Activated CD4-positive, alpha-beta T cell treated with anti-CD3 and anti-CD28 coated beads, Interleukin-2, amount 50 U/mL, for 1 hour (primary cell): Measurements from ENCODE around the gene BSN.
A peak's percentile ranks its signal among the peaks of the same experiment; 100 is the strongest.

Experiments used
- DNase-seq: peaks from one replicate; pipeline ENCODE4 v3.0.0-alpha.2; 2020

The BSN gene

DNA sequence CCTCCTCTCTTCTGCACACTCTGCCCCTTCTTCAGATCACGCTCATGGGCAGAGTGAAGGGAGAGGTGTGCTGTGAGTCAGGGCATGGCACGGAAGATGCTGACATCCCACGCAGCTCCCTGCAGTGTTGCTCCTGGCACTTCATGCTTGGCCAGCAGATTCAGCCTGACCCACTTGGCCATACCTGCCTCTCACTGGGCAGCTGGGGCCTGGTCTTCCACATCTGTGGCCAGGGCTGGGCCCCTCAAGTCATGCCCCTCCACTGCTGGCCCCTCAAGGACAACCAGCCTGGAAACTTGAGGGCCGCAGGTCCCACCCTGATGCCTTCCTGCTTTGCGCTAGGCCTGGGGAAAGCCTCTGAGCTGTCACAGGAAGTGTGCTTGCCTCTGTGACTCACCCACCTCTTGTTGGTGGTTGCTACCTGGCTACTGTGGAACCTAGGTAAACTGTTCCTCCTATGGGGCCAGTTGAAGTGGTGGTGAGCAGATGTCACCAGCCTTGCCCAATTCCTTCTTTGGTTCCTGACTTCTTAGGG is 48.7 kb downstream of the BSN start:
- DNase-seq = peak; percentile 54

GRCh38 chr3:49606427-49606826 is 52.1 kb downstream of the BSN start:
- no peak for DNase-seq

- no peak for DNase-seq
Measured at GRCh38 chr3:49607105-49607591, 52.9 kb downstream of the BSN start.

DNA sequence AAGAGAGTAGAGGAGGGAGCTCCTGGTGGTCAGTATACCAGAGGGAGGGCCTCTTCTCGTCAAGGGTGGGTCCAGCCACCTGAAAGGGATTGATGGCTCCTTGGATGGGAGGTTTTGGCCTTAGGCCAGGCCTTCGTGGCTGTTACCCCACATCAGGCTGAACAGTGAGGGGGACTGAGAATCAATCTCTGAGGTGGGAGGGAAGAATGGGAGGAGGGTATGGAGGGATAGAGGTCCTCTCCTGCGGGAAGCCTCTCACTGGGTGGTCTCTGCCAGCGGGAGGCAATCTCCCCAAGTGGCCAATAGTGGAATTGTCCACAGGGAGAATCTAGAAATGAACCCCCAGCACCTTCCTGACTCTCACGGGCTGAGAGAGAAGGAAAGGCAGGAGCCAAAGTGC is 53.5 kb downstream of the BSN start:
- DNase-seq = no peak

- no peak for DNase-seq
Measured at GRCh38 chr3:49609314-49609713, 55.0 kb downstream of the BSN start.

- DNase-seq = no peak
Measured at GRCh38 chr3:49609815-49610214, 55.5 kb downstream of the BSN start.

DNA sequence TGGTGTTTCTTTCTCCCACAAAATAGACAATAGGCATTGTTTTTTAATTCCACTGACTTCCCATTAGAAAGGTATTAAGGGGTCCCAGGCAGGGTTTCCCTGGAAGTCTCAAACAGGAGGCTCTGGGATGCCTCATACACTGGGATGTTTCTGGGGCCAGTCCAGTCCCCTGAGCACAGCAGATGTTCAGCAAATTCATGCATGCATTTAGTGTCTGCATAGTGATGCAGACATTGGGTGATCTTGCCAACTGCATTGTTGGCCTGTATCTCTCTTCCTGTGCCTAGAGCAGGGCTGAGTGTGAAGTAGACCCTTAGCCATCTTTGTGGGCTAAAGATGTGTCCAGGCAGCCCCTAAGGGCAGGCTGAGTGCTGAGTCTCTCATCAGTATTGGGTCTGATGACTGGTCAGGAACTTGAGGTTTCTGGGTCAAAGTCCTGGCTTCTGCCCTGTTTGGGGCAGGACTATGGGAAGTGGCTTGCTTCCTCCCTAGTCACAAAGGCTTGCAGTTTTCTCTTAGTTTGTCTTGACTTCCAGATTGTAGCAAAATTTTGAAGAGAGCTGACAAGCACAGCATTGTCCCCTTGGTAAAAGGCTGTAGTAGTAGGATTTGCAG is 56.5 kb downstream of the BSN start:
- no peak for DNase-seq

GRCh38 chr3:49611291-49611690 is 57.0 kb downstream of the BSN start:
- DNase-seq = no peak

GRCh38 chr3:49611719-49612118 is 57.4 kb downstream of the BSN start:
- no peak for DNase-seq

GRCh38 chr3:49614936-49615335 is 60.7 kb downstream of the BSN start:
- DNase-seq = no peak

- no peak for DNase-seq
Measured at GRCh38 chr3:49616061-49616460, 61.8 kb downstream of the BSN start.

GRCh38 chr3:49616491-49616941 is 62.2 kb downstream of the BSN start:
- no peak for DNase-seq

DNA sequence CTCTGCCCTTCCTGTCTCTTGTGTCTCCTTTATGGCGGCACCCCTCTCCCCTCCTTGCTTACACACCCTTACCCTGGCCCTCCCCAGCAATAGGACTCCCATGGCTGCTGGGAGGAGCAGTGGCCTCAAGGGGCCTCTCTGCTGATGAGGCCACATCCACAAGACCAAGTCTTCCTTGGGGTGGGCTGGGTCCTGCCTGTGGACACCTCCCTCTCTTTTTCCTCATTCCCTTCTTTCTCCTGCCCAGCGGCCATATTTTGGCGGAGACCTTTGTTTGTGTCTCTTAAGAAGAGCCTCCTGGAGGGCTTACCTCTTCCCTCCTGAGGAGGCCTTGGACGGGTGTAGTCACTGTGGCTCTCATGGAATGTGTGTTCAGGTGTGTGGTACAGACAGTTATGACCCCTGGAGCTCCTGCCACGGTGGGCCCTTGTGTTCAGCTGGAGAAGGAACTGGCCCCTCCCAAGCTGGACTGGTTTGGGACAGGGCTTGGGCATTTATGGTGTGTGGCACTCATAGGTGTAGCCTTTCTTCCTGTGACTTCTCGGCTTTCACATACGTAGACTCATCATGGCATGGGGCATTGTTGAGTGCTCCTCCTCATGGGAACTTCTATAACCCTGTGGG is 63.2 kb downstream of the BSN start:
- no peak for DNase-seq

GRCh38 chr3:49618412-49618811 is 64.1 kb downstream of the BSN start:
- no peak for DNase-seq

GRCh38 chr3:49619649-49620048 is 65.4 kb downstream of the BSN start:
- DNase-seq = no peak

DNA sequence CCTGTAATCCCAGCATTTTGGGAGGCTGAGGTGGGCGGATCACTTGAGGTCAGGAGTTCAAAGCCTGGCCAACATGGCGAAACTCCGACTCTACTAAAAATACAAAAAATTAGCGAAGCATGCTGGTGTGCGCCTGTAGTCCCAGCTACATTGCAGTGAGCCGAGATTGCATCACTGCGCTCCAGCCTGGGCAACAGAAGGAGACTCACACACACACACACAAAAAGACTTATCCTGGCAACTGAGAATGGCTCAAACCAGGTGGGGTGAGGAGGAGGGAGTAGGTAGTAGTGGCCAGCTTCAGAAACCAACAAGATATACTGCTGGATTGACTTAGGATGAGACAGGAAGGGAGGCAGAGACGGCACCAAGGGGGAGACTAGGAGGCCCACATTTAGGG is 66.5 kb downstream of the BSN start:
- no peak for DNase-seq

DNA sequence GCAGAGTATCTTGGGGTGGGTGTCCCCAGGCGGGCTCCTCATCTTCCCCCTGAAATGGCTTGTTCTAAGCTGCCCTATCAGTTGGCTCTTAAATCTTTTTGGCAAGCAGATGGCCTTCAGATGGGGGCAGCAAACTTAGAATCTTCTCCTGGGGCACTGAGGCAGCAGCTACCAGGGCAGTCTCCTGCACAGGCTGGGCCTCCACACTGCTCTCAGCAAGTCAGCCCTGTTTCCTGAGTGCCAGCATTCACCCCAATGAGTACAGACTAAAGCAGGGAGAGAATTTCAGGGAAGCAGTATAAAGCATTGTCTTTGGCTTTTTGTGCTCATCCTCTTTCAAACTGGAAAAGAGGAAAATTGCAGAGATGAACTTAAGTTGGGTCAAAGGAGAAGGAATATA is 68.8 kb downstream of the BSN start:
- DNase-seq = no peak

GRCh38 chr3:49625071-49625470 is 70.8 kb downstream of the BSN start:
- no peak for DNase-seq

GRCh38 chr3:49626101-49626581 is 71.9 kb downstream of the BSN start:
- DNase-seq = no peak

- no peak for DNase-seq
Measured at GRCh38 chr3:49626796-49627195, 72.5 kb downstream of the BSN start.

DNA sequence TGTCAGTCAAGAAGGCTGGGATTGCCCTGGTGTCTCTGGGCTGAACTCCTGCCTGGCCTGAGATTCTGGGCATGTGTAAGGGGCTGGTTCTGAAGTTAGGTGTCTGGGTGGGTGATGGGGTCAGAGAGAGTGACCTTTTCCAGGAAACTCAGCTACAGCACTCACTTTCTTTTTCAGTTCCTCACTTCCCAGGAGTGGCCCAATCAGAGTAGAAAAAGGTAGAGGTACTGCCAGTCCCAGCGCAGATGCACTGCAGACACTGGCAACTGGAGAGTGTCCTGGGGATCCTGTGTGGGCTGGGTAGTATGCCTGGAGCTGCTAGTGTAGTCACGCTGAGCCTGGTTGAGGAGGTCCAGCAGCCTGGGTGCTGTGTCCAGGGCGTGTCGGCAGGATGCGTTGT is 73.4 kb downstream of the BSN start:
- DNase-seq = no peak

- DNase-seq = no peak
Measured at GRCh38 chr3:49628249-49628648, 74.0 kb downstream of the BSN start.

DNA sequence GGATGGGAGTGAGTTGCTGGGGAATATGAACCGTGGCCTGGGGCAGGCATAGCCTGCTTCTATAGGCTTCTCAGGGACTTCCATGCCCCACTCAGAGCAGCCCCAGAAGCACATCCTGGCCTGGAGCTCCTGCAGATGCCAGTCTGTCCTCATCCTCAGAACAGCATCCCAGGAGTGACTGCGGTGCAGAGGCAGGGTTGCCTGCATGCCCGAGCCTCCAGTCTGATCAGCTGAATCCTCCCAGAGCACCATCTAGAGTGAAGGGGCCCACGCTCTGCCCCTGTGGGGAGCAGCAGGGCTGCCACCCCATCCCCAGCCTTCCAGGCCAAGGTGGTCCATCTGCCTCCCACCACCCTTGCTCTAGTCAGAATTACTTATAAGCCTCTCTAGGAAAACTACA is 75.2 kb downstream of the BSN start:
- DNase-seq = no peak

- no peak for DNase-seq
Measured at GRCh38 chr3:49629866-49630265, 75.6 kb downstream of the BSN start.

DNA sequence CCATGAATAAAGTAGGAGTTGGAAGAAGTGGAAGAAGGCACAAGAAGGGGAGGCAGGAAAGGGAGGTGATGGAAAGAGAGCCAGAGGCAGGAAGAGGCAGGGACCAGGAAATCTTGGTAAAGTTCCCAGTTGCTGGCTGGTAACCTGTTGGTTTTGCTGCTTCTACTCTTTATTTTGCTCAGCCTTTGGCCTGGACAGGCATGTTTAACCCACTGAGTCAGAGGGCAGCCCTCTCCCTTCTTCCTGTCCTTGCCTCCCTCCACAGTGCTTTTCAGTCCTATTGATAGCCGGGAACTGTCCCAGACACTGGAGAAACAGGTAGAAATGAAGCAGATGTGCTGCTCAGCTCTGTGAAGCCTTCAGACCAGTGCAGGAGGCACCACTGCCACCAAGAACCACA is 76.5 kb downstream of the BSN start:
- no peak for DNase-seq
